NOMO-1 treated with DMSO at 0.1 percent for 48 hours (cell line): ENCODE measurements around the gene LRRC49.
"Not testable (repeated sequence)": the region's sequence is repeated elsewhere in the genome, so short reads cannot be mapped to it uniquely, and the experiment has no call there.

Experiments used
- DNase-seq: peaks from one replicate; lab custom pipeline; 2025; ENCODE audit not compliant: unreplicated experiment; lab: John Stamatoyannopoulos, UW

LRRC49 gene

GRCh38 chr15:70995383-70995970, 102.9 kb downstream of the LRRC49 start:
- peak; percentile 25 for DNase-seq

GRCh38 chr15:70998319-70998718, 105.7 kb downstream of the LRRC49 start:
- DNase-seq = no peak

- DNase-seq = no peak
These were observed 109.7 kb downstream of the LRRC49 start for GRCh38 chr15:71002316-71002715.

- DNase-seq = no peak
These were observed 110.7 kb downstream of the LRRC49 start for GRCh38 chr15:71003319-71003718.

GRCh38 chr15:71004506-71004905, 111.9 kb downstream of the LRRC49 start:
- not testable (repeated sequence) for DNase-seq

GRCh38 chr15:71005895-71006294, 113.3 kb downstream of the LRRC49 start:
- no peak for DNase-seq

- no peak for DNase-seq
These were observed 115.7 kb downstream of the LRRC49 start for GRCh38 chr15:71008250-71008870.

GRCh38 chr15:71010472-71010871, 117.8 kb downstream of the LRRC49 start:
- no peak for DNase-seq

GRCh38 chr15:71010997-71011396, 118.4 kb downstream of the LRRC49 start:
- no peak for DNase-seq

- DNase-seq = no peak
These were observed 119.0 kb downstream of the LRRC49 start for GRCh38 chr15:71011503-71012155.

GRCh38 chr15:71013446-71013845, 120.8 kb downstream of the LRRC49 start:
- DNase-seq = no peak

- no peak for DNase-seq
These were observed 122.7 kb downstream of the LRRC49 start for GRCh38 chr15:71015342-71015741.

GRCh38 chr15:71031232-71031631, 138.6 kb downstream of the LRRC49 start:
- not testable (repeated sequence) for DNase-seq

- DNase-seq = not testable (repeated sequence)
These were observed 142.9 kb downstream of the LRRC49 start for GRCh38 chr15:71035478-71035877.

- no peak for DNase-seq
These were observed 149.8 kb downstream of the LRRC49 start for GRCh38 chr15:71042356-71042922.

GRCh38 chr15:71043373-71043772, 150.7 kb downstream of the LRRC49 start:
- no peak for DNase-seq

- no peak for DNase-seq
These were observed 151.4 kb downstream of the LRRC49 start for GRCh38 chr15:71044006-71044405.

- not testable (repeated sequence) for DNase-seq
These were observed 153.5 kb downstream of the LRRC49 start for GRCh38 chr15:71046146-71046545.

- DNase-seq = no peak
These were observed 156.5 kb downstream of the LRRC49 start for GRCh38 chr15:71048913-71049675.

- DNase-seq = no peak
These were observed 157.2 kb downstream of the LRRC49 start for GRCh38 chr15:71049706-71050422.

GRCh38 chr15:71050461-71050860, 157.8 kb downstream of the LRRC49 start:
- DNase-seq = no peak
